ENCODE data around the gene KLHDC4. TPM values are rescaled to one million over a fixed set of nuclear protein-coding genes. Genes with fewer than 3 reads are reported as not detected.
A peak's percentile ranks its signal among the peaks of the same experiment; 100 is the strongest.

Gene KLHDC4
- total and polyA plus RNA-seq, 7 donors = 9.2 to 19.7 (median 14.7) TPM

DNA sequence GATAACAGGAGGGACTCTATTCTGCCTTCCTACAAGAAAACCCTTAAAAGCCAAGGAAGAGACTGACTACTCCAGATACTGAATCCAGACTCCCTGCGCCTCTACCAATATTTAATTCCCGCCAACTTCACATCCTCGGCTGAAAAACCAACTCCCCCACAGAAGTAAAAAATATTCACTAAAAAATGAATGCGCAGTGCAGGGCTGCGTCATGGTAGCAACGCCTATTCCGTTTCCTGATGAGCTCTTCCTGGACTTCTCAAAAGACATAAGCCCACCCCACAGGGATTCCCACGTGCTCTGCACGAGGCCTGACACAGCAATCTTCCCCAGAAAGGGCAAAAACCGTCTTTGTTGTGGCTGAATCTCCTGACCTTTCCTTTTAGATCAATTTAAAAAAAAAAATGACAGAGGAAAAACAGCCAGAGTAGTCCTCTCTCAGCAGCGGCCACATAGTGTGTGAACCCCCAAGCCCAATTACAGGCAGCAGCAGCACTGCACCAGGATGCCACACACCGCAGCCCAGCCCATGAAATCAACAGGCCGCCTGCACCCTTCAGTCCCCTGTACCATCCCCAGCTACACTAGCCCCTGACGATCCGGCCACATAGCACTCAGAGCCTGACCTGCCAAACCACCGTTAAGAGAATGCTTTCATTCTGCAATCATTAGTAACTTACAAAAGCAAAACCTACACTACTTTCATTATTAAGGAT is 23.9 kb downstream of the KLHDC4 start:
- 91 to 93% (median 91%) methylated on average over 16 of the region's 16 CpGs for WGBS, 3 donors
- intact Hi-C loops (cut with DNase I) = no loop called here
- no peak for DNase-seq

DNA sequence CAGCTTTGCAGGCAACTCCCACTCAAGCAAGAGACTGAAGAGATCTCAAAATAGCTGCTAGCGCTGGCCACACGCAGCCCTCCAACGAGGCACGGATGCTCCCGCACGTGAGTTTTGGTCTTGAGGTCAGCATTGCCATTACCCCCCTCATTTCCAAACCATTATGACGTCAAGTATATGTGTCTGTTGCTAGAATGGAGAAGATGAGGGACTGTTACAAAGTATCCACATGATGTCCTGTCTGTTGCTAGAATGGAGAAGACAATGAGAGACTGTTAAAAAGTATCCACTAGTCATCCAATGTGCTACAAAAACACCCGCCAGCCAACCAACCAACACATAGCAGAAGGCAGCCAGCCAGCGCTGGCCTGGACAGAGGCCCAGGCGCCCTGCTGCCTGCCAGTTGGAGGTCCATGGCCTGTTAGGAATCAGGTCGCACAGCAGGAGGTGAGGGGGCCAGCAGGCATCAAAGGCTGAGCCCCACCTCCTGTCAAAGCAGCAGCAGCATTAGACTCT is 24.8 kb downstream of the KLHDC4 start:
- no peaks in the 10 kb centered on the region for H3K4me1 ChIP-seq
- H3K9me3 ChIP-seq = no peaks in the 10 kb centered on the region
- 55 to 63% (median 63%) methylated on average over 11 of the region's 11 CpGs for WGBS, 3 donors
- no peaks in the 10 kb centered on the region for H3K27me3 ChIP-seq (ENCODE audit: insufficient read depth in 3 of 3, low read length in 2 of 3)
- no peak overlapping the region for H3K27ac ChIP-seq
- intact Hi-C loops (cut with DNase I) = no loop called here
- TF ChIP-seq, protein P1, sequence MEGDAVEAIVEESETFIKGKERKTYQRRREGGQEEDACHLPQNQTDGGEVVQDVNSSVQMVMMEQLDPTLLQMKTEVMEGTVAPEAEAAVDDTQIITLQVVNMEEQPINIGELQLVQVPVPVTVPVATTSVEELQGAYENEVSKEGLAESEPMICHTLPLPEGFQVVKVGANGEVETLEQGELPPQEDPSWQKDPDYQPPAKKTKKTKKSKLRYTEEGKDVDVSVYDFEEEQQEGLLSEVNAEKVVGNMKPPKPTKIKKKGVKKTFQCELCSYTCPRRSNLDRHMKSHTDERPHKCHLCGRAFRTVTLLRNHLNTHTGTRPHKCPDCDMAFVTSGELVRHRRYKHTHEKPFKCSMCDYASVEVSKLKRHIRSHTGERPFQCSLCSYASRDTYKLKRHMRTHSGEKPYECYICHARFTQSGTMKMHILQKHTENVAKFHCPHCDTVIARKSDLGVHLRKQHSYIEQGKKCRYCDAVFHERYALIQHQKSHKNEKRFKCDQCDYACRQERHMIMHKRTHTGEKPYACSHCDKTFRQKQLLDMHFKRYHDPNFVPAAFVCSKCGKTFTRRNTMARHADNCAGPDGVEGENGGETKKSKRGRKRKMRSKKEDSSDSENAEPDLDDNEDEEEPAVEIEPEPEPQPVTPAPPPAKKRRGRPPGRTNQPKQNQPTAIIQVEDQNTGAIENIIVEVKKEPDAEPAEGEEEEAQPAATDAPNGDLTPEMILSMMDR (IDR thresholded peaks at IDR 0.05) = no peak
- H3K36me3 ChIP-seq (ENCODE audit: insufficient read depth in 1 of 2, low read depth in 1 of 2) = peaks cover 0 to 47% of the 10 kb centered on the region in 2 donors
- DNase-seq (no peak), ATAC-seq (peak in 2 of 4 donors; percentile 63 to 66)
- no peak overlapping the region for H3K4me3 ChIP-seq

More for the DNA sequence above, 23.9 kb downstream of the KLHDC4 start:
- Histone ChIP-seq H3K27ac (no peak overlapping the region), H3K36me3 (ENCODE audit: insufficient read depth in 1 of 2, low read depth in 1 of 2) (peaks cover 0 to 48% of the 10 kb centered on the region in 2 donors), H3K4me1 (no peaks in the 10 kb centered on the region), H3K27me3 (ENCODE audit: insufficient read depth in 3 of 3, low read length in 2 of 3) (no peaks in the 10 kb centered on the region), H3K9me3 (no peaks in the 10 kb centered on the region), H3K4me3 (no peak overlapping the region)
- ATAC-seq = no peak
- TF ChIP-seq, protein P1 (IDR thresholded peaks at IDR 0.05) = no peak

DNA sequence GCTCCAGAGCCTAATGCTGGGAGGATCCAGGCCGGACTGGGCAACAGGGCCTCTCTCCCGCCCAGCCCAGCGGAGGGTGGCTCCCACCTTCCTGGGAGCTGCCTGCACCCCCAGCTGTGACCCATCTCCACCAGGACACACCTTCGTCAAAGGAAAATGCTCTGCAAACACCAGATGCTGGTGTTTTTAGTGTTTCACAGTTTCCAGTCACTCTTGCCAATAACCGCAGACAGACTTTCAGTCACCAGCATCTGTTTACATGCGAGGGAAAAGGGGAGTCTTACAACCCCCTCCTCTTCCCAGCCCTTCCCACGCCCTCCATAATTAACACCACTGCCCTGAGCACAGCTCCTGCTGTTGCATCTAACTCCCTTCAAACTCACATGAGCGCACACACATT is 25.3 kb downstream of the KLHDC4 start:
- WGBS, 3 donors = 90 to 91% (median 90%) methylated on average over 8 of the region's 8 CpGs
- ATAC-seq = no peak
- Histone ChIP-seq H3K27me3 (ENCODE audit: insufficient read depth in 3 of 3, low read length in 2 of 3) (no peaks in the 10 kb centered on the region), H3K4me1 (no peaks in the 10 kb centered on the region), H3K9me3 (no peaks in the 10 kb centered on the region), H3K36me3 (ENCODE audit: insufficient read depth in 1 of 2, low read depth in 1 of 2) (peaks cover 0 to 44% of the 10 kb centered on the region in 2 donors), H3K4me3 (no peak overlapping the region), H3K27ac (no peak overlapping the region)
- intact Hi-C loops (cut with DNase I) = no loop called here
- DNase-seq = no peak
- TF ChIP-seq, protein P1 (IDR thresholded peaks at IDR 0.05) = no peak

DNA sequence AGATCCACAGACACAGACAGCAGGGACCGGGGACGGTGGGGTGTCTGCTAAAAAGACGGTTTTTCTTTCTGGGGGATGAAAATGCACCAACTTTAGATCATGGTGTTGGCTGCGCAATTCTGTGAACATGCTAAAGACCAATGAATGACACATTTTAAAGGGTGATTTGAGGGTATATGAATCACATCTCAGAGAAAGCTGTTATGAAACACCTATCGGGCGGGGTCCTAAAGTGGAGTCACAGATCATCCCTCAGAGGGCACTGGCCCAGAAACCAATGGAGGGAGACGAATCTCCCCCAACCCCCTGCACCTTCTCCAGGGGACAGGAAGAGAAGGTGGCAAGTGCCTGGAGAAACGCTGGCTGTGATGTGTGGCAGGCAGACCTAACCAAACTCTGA is 26.0 kb downstream of the KLHDC4 start:
- H3K36me3 ChIP-seq (ENCODE audit: insufficient read depth in 1 of 2, low read depth in 1 of 2) = peaks cover 0 to 38% of the 10 kb centered on the region in 2 donors
- WGBS, 3 donors = 96 to 98% (median 98%) methylated on average over 8 of the region's 8 CpGs
- TF ChIP-seq, protein P1 (IDR thresholded peaks at IDR 0.05) = no peak

More for the DNA sequence above, 26.0 kb downstream of the KLHDC4 start:
- no peaks in the 10 kb centered on the region for H3K9me3 ChIP-seq
- ATAC-seq = no peak
- H3K27ac ChIP-seq = no peak overlapping the region
- no peaks in the 10 kb centered on the region for H3K27me3 ChIP-seq (ENCODE audit: insufficient read depth in 3 of 3, low read length in 2 of 3)
- no peak for DNase-seq
- intact Hi-C loops (cut with DNase I) = no loop called here
- H3K4me3 ChIP-seq = no peak overlapping the region
- H3K4me1 ChIP-seq = no peaks in the 10 kb centered on the region

Data from psoas muscle (tissue), 8 donors.